ENCODE results near the gene MNT. TPM values are rescaled to one million over a fixed set of nuclear protein-coding genes. Genes with fewer than 3 reads are reported as not detected.

The MNT gene
- total and polyA plus RNA-seq, 2 of the 8 experiments (the other 6 are each of a cell fraction or from before 2014, with no cell fraction given), result 5.0 to 17.3 TPM

DNA sequence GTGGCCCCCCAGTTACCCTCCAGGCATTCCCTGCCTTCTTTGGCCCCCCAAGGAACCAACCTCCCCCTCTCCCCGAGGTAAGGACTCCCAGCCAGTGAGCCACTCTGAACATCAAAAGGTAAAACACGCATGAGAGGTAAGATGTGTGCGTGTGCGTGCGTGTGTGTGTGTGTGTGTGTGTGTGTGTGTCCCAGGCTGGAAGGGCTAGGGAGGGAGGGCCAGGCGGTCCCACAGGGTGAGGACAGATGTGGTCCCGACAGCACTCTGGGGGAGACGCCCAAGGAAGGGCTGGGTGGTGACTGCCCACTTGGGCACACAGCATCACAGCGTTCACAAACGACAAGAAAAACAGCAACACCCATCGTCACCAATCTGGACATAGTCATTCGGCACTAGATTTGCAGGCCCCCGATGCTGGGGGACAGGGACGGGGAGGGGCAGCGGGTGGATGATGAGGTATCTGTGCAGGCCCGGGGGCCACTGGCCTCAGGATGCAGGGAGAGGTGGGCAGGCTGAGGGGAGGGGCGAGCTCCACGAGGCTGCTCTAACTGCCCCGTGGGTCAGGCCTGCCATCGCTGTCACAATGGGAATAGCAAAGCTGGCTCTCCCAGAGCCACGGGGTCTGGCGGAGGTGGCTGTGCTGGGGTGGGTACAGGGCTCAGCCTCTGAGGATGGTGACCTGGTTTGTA, 16.3 kb downstream of the MNT start (continued):
- TF ChIP-seq YY1 (IDR thresholded peaks at IDR 0.05; ENCODE audit: low read depth, low read length) (no peak), RBBP5 (IDR thresholded peaks at IDR 0.05; ENCODE audit: borderline replicate concordance, low read depth, low read length) (no peak), CHD2 (IDR thresholded peaks at IDR 0.05; ENCODE audit: low read length) (no peak), KDM1A (IDR thresholded peaks at IDR 0.05; ENCODE audit: borderline replicate concordance, low read length) (no peak), SAP30 (IDR thresholded peaks at IDR 0.05; ENCODE audit: insufficient read depth, insufficient replicate concordance, low read length) (no peak), HDAC2 (IDR thresholded peaks at IDR 0.05; ENCODE audit: borderline replicate concordance in 1 of 2, low read depth in 2 of 2, low read length in 2 of 2) (no peak)
- TF ChIP-seq, protein P1, sequence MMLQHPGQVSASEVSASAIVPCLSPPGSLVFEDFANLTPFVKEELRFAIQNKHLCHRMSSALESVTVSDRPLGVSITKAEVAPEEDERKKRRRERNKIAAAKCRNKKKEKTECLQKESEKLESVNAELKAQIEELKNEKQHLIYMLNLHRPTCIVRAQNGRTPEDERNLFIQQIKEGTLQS (IDR thresholded peaks at IDR 0.05; ENCODE audit: insufficient read depth, low read depth, low read length), result no peak
